K562 (cell line): ENCODE measurements around the gene CPNE1. TPM values are rescaled to one million over a fixed set of nuclear protein-coding genes. Genes with fewer than 3 reads are reported as not detected.

Source experiments
- ATAC-seq: fragments of 200-7000 bp; cut with Tn5 transposase; 3 replicates; pipeline ENCODE4 v1.9.1; 2020; ENCODE audit warnings: moderate library complexity
- BruUV-seq: library from RNA; stranded (reverse); fragments of 400-500 nt; replicated peaks from 2 replicates; lab custom pipeline; 2021; lab: Mats Ljungman, UMichigan
- CTCF ChIA-PET: fragments of 300-600 bp; formaldehyde crosslinking; extraction: SDS; loops from one replicate; lab custom pipeline; 2021; ENCODE audit warnings: low intra/inter-chr PET ratio; lab: Yijun Ruan, JAX
- POLR2A ChIA-PET: fragments of 300-600, 350-650 bp; sonication (Branson Sonifier 250); formaldehyde crosslinking; extraction: SDS; loops from one replicate; lab custom pipeline; 2021; ENCODE audit warnings: antibody characterized with exemption, inconsistent platforms; lab: Yijun Ruan, JAX
- DNase-seq, 4 experiments: peaks; one replicate each; pipeline versions ENCODE4 v3.0.0 to v3.0.0-alpha.2; 2011 to 2018; ENCODE audit warnings: low spot score in 3 of 4, mixed read lengths in 3 of 4; ENCODE audit errors: extremely low read depth in 1 of 4
- FAIRE-seq: peaks from 2 replicates; lab custom pipeline; 2011; peaks lifted over from hg19 to GRCh38; lab: Jason Lieb, UNC
- H2AFZ ChIP-seq: 2 replicates; pipeline ENCODE4 v1.6.0; 2011; ENCODE audit warnings: low read depth, low read length, control low read depth, inconsistent platforms
- H3K27ac ChIP-seq: fragments of 200-600 bp; 3 replicates; pipeline ENCODE4 v1.8.0; 2011; ENCODE audit warnings: low read depth, mild to moderate bottlenecking, control low read depth, inconsistent platforms, low read length, moderate library complexity, mixed read lengths; ENCODE audit errors: extremely low read depth
- H3K27me3 ChIP-seq, 2 experiments: fragments of 300-600 bp in 1 of 2; 2 replicates in 1 of 2; 3 replicates in 1 of 2; pipeline versions ENCODE4 v1.6.0 to v1.8.0; 2011; ENCODE audit warnings: inconsistent platforms in 2 of 2, low read length in 2 of 2, mild to moderate bottlenecking in 1 of 2, mixed read lengths in 1 of 2, moderate library complexity in 1 of 2; ENCODE audit not compliant: control insufficient read depth in 2 of 2, insufficient read depth in 2 of 2
- H3K36me3 ChIP-seq: fragments of 300-600 bp; 3 replicates; pipeline ENCODE4 v1.8.0; 2011; ENCODE audit warnings: mild to moderate bottlenecking, low read length, inconsistent platforms; ENCODE audit not compliant: control insufficient read depth, insufficient read depth
- H3K4me1 ChIP-seq, 2 experiments: fragments of 200-600 bp in 1 of 2; replicated peaks in 1 of 2; 2 replicates in 1 of 2; 3 replicates in 1 of 2; pipeline versions ENCODE4 v1.5.1 to v1.8.0; 2011; ENCODE audit warnings: inconsistent platforms in 2 of 2, low read length in 2 of 2, mild to moderate bottlenecking in 1 of 2, mixed read lengths in 1 of 2, moderate library complexity in 1 of 2; ENCODE audit not compliant: control insufficient read depth in 2 of 2, insufficient read depth in 2 of 2
- H3K4me2 ChIP-seq: 2 replicates; pipeline ENCODE4 v1.6.1; 2011; ENCODE audit warnings: low read length, control low read depth, inconsistent platforms, mixed read lengths; ENCODE audit not compliant: insufficient read depth
- H3K4me3 ChIP-seq: fragments of 200-600 bp; sonication (generic), shearing (Covaris generic); 2 replicates; pipeline ENCODE4 v1.5.1; 2016; ENCODE audit warnings: control low read depth, inconsistent platforms
- H3K79me2 ChIP-seq: fragments of 200-600 bp; 3 replicates; pipeline ENCODE4 v1.8.0; 2011; ENCODE audit warnings: low read length, inconsistent platforms; ENCODE audit not compliant: control insufficient read depth, insufficient read depth
- H3K9ac ChIP-seq, 2 experiments: 2 replicates each; pipeline versions ENCODE4 v1.6.0 to v1.6.1; 2011; ENCODE audit warnings: low read depth in 2 of 2, low read length in 2 of 2, control low read depth in 1 of 2, inconsistent platforms in 1 of 2, mild to moderate bottlenecking in 1 of 2, mixed read lengths in 1 of 2; ENCODE audit not compliant: insufficient read depth in 1 of 2
- H3K9me1 ChIP-seq: one replicate; pipeline ENCODE4 v1.6.0; 2011; ENCODE audit warnings: inconsistent platforms, mild to moderate bottlenecking, low read length, moderate library complexity; ENCODE audit not compliant: control insufficient read depth, insufficient read depth
- H3K9me3 ChIP-seq: replicated peaks from 2 replicates; pipeline ENCODE4 v1.5.1; 2011; ENCODE audit warnings: low read depth, low read length, inconsistent platforms; ENCODE audit not compliant: control insufficient read depth, insufficient read depth
- H4K20me1 ChIP-seq: replicated peaks from 2 replicates; pipeline ENCODE4 v1.6.1; 2011; ENCODE audit warnings: low read length, inconsistent platforms, mixed read lengths; ENCODE audit not compliant: control insufficient read depth, insufficient read depth
- CBFA2T2 ChIP-seq: fragments of 450-650 bp; conservative IDR thresholded peaks from 2 replicates; pipeline ENCODE4 v1.6.1; 2017; ENCODE audit warnings: mild to moderate bottlenecking
- CREM ChIP-seq: IDR thresholded peaks from 2 replicates; pipeline ENCODE4 v1.6.1; 2014; ENCODE audit warnings: antibody characterized with exemption, low read depth
- EP400 ChIP-seq: fragments of 450-650 bp; IDR thresholded peaks from 2 replicates; pipeline ENCODE4 v1.6.1; 2017; ENCODE audit warnings: antibody characterized with exemption, mild to moderate bottlenecking, moderate library complexity
- ETV6 ChIP-seq, 3 experiments: fragments of 150-350 bp in 1 of 3; sonication (generic) in 1 of 3; formaldehyde crosslinking in 1 of 3; IDR thresholded peaks; 2 replicates each; pipeline versions ENCODE4 v1.6.1 to v1.8.0; 2014 to 2022; ENCODE audit warnings: borderline replicate concordance in 2 of 3, low read depth in 2 of 3, antibody characterized with exemption in 1 of 3, low read length in 1 of 3, mild to moderate bottlenecking in 1 of 3, missing genetic modification reagents in 1 of 3
- EWSR1 ChIP-seq: fragments of 450-650 bp; IDR thresholded peaks from 2 replicates; pipeline ENCODE4 v1.6.1; 2018; ENCODE audit warnings: borderline replicate concordance, mild to moderate bottlenecking, low read depth, moderate library complexity; ENCODE audit not compliant: partially characterized antibody
- HMG20A ChIP-seq: fragments of 450-650 bp; formaldehyde crosslinking; conservative IDR thresholded peaks from 2 replicates; pipeline ENCODE4 v1.4.0; 2020; ENCODE audit warnings: mild to moderate bottlenecking, mixed read lengths
- MAFK ChIP-seq: IDR thresholded peaks from 2 replicates; pipeline ENCODE4 v1.6.1; 2011; ENCODE audit warnings: low read length, improper control_type of control experiment
- SMARCB1 ChIP-seq: IDR thresholded peaks from 2 replicates; pipeline ENCODE4 v1.6.1; 2011; ENCODE audit warnings: improper control_type of control experiment, low read depth; ENCODE audit not compliant: insufficient read length
- SNRNP70 ChIP-seq: fragments of 200-400 bp; formaldehyde crosslinking; optimal IDR thresholded peaks from 2 replicates; pipeline ENCODE3; 2017; ENCODE audit warnings: low read depth, low read length
- SP2 ChIP-seq: IDR thresholded peaks from 2 replicates; pipeline ENCODE4 v1.6.1; 2011; ENCODE audit warnings: mild to moderate bottlenecking, low read depth, low read length, moderate library complexity; ENCODE audit not compliant: poor library complexity, severe bottlenecking; ENCODE audit errors: extremely low read depth
- TAF7 ChIP-seq: fragments of 450-650 bp; IDR thresholded peaks from 2 replicates; pipeline ENCODE4 v1.6.1; 2016; ENCODE audit warnings: missing genetic modification characterization, missing compliant biosample characterization
- TARDBP ChIP-seq: fragments of 450-650 bp; IDR thresholded peaks from 2 replicates; pipeline ENCODE4 v1.6.1; 2016
- TEAD4 ChIP-seq, 2 experiments: sonication (generic) in 1 of 2; formaldehyde crosslinking in 1 of 2; IDR thresholded peaks; 2 replicates each; pipeline versions ENCODE4 v1.6.1 to v1.8.0; 2012 to 2022; ENCODE audit warnings: borderline replicate concordance in 1 of 2, inconsistent platforms in 1 of 2, low read length in 1 of 2, mild to moderate bottlenecking in 1 of 2, missing genetic modification reagents in 1 of 2
- ZNF133 ChIP-seq: fragments of 250-450 bp; sonication (Bioruptor Pico); IDR thresholded peaks from 2 replicates; pipeline ENCODE4 v1.4.0; 2020; ENCODE audit warnings: mild to moderate bottlenecking
- ZNF551 ChIP-seq: fragments of 250-450 bp; sonication (Bioruptor Pico); IDR thresholded peaks from 2 replicates; pipeline ENCODE4 v1.5.0; 2021; ENCODE audit warnings: mild to moderate bottlenecking, moderate library complexity
- WGBS: fragments of 100-300 bp; shearing (Covaris generic); methylation state at CpG from one replicate; pipeline ENCODE4 v1.1.6; 2016; ENCODE audit warnings: low coverage, mixed read lengths; ENCODE audit not compliant: insufficient coverage; ENCODE audit errors: missing lambda C conversion rate; 5-methylcytosine and 5-hydroxymethylcytosine counted together
- in situ Hi-C: fragments of 300-500 bp; cut with MboI; formaldehyde crosslinking; loops from 4 replicates; pipeline ENCODE4 v1.15.0; 2018; ENCODE audit warnings: inconsistent platforms, mixed read lengths
- intact Hi-C: fragments of 100-400 bp; cut with micrococcal nuclease; formaldehyde crosslinking; loops from 2 replicates; pipeline ENCODE4 v1.14.2; 2022
- polyA plus RNA-seq, 8 experiments: library from polyadenylated mRNA; depleted of rRNA in 4 of 8; stranded (reverse) in 5 of 8; unstranded in 3 of 8; fragments of >200 nt; fragmentation: Nextera tagmentation in 2 of 8; fragmentation: Illumina TruSeq in 1 of 8; extraction: Ambion mirVana in 2 of 8; extraction: Trizol in 1 of 8; gene quantifications; 2 replicates each; pipeline versions ENCODE4 v1.2.1 to v1.2.3, GENCODE V29; 2011 to 2014; ENCODE audit warnings: inconsistent platforms in 1 of 8, missing spikeins in 1 of 8
- total RNA-seq, 7 experiments: library from RNA; depleted of rRNA in 6 of 7; stranded (reverse); fragments of >200 nt in 6 of 7; fragmentation: Illumina TruSeq in 2 of 7; extraction: Trizol in 2 of 7; gene quantifications; 2 replicates each; pipeline versions ENCODE4 v1.2.1 to v1.2.3, GENCODE V29; 2011 to 2021; ENCODE audit warnings: low replicate concordance in 1 of 7
- TF ChIP-seq, protein P1 (sequence below): sonication (generic); formaldehyde crosslinking; IDR thresholded peaks from 2 replicates; pipeline ENCODE4 v1.8.1; 2023; ENCODE audit warnings: mild to moderate bottlenecking, missing genetic modification reagents

The CPNE1 gene
- total and polyA plus RNA-seq, 9 of the 15 experiments (the other 6 are each of a cell fraction or from before 2014, with no cell fraction given), result 42.1 to 102 (median 56.0) TPM

DNA sequence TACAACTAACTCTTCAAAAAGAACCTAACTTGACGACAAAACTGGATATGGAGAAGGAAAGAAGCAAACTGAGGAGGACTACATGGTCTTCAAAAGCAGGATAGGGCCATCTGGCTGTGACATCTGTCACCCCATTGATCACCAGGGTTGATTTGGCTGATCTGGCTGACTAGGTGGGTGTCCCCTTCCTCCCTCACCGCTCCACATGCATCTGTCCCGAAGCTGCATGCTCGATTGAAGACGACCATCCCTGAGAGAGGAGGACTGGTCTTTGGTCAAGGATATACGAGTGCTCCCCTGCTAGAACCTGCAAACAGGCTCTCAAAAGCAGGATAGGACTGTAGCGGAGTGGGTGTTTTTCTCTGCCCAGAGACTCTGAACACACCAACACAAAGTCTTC, 21.7 kb downstream of the CPNE1 start (continued):
- TF ChIP-seq ZNF551, result no peak

DNA sequence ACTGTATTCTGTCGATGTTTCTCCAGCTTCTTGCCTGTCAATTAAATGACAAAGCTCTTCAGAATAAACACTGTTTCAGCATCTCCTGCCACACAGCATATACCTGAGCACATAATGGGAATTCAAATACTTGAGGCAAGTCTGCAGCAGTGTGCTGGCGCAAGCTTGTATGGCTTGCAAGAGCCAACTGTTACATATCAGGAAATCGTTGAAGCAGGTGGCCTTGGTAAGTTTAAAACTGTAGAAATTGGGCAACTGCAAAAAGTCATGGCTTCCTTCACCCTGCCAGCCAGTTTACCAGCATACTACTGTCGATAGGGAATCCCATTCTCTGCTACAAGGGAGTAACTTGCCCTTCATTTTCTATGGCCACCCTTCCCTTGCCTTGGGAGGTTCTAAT, 23.0 kb downstream of the CPNE1 start:
- no peak for FAIRE-seq
- DNase-seq, result no peak
- no peak overlapping the region for H2AFZ ChIP-seq
- H3K9ac ChIP-seq, result no peak overlapping the region
- in situ Hi-C loops, result no loop called here
- H3K4me1 ChIP-seq, result peaks cover 0 to 2% of the 10 kb centered on the region in 2 experiments; a peak in 1 of 5 replicates
- no peak overlapping the region for H3K4me2 ChIP-seq
- BruUV-seq, result no TSS peak
- no peaks in the 10 kb centered on the region for H3K36me3 ChIP-seq
- ChIA-PET CTCF (no interaction called here), POLR2A (interaction anchor here (0.6 to 2.7 kb wide), 6 partner anchors 10 to 620 kb away, joined by 3 to 11 read pairs (median 4); no protein-coding TSS in a partner anchor)
- no peak overlapping the region for H3K27ac ChIP-seq
- no peaks in the 10 kb centered on the region for H3K27me3 ChIP-seq
- H3K79me2 ChIP-seq, result peaks cover 52% of the 10 kb centered on the region; the same call in 2 of the 3 replicates
- H3K9me1 ChIP-seq, result no peaks in the 10 kb centered on the region
- intact Hi-C loops, result no loop called here
- no peaks in the 10 kb centered on the region for H3K9me3 ChIP-seq
- peaks cover 5% of the 10 kb centered on the region for H4K20me1 ChIP-seq
- H3K4me3 ChIP-seq, result no peak overlapping the region
- ATAC-seq, result no peak
- 85% methylated on average over 4 of the region's 4 CpGs for WGBS
- TF ChIP-seq EP400 (no peak), CREM (no peak), SMARCB1 (no peak), ZNF133 (no peak), ETV6 (IDR thresholded peaks at IDR 0.05; ENCODE audit: borderline replicate concordance in 1 of 2, low read depth in 2 of 2, low read length in 1 of 2) (no peak), ETV6 (CRISPR knock-in tag; IDR thresholded peaks at IDR 0.05; ENCODE audit: borderline replicate concordance) (no peak), SNRNP70 (no peak), TAF7 (no peak), SP2 (no peak), MAFK (no peak), EWSR1 (no peak), TARDBP (no peak), TEAD4 (IDR thresholded peaks at IDR 0.05; ENCODE audit: low read length) (no peak), TEAD4 (CRISPR knock-in tag; IDR thresholded peaks at IDR 0.05; ENCODE audit: borderline replicate concordance) (no peak), HMG20A (no peak), CBFA2T2 (no peak)
- TF ChIP-seq, protein P1, sequence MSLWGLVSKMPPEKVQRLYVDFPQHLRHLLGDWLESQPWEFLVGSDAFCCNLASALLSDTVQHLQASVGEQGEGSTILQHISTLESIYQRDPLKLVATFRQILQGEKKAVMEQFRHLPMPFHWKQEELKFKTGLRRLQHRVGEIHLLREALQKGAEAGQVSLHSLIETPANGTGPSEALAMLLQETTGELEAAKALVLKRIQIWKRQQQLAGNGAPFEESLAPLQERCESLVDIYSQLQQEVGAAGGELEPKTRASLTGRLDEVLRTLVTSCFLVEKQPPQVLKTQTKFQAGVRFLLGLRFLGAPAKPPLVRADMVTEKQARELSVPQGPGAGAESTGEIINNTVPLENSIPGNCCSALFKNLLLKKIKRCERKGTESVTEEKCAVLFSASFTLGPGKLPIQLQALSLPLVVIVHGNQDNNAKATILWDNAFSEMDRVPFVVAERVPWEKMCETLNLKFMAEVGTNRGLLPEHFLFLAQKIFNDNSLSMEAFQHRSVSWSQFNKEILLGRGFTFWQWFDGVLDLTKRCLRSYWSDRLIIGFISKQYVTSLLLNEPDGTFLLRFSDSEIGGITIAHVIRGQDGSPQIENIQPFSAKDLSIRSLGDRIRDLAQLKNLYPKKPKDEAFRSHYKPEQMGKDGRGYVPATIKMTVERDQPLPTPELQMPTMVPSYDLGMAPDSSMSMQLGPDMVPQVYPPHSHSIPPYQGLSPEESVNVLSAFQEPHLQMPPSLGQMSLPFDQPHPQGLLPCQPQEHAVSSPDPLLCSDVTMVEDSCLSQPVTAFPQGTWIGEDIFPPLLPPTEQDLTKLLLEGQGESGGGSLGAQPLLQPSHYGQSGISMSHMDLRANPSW (CRISPR knock-in tag), result no peak
